Left ventricle myocardium superior (tissue), 1 donor: ENCODE results near the gene ASB5. TPM values are rescaled to one million over a fixed set of nuclear protein-coding genes. Genes with fewer than 3 reads are reported as not detected.
"Not testable (repeated sequence)": the region's sequence is repeated elsewhere in the genome, so short reads cannot be mapped to it uniquely, and the experiment has no call there.

Experiments used
- ATAC-seq: fragments of 200-7000 bp; cut with Tn5 transposase; one replicate; pipeline ENCODE4 v1.9.1; 2020; ENCODE audit warnings: mild to moderate bottlenecking, moderate library complexity
- DNase-seq: peaks from one replicate; pipeline ENCODE4 v3.0.0-alpha.2; 2020
- intact Hi-C: fragments of 100-400 bp; cut with micrococcal nuclease; formaldehyde crosslinking; loops from one replicate; pipeline ENCODE4 v1.11.0; 2022
- total RNA-seq: library from RNA; stranded (reverse); fragmentation: NEBNext Ultra II Directional; extraction: Animal tissue kit (Norgen Biotek cat#: 25700); gene quantifications from one replicate; pipeline ENCODE4 v1.2.1, GENCODE V29; 2021
- donor health status: DM: no; HTN: yes; CAD: no; lungs with severe emphysema.

ASB5 gene
- total RNA-seq, 1 donor from 2014 or later: 3.1 TPM

DNA sequence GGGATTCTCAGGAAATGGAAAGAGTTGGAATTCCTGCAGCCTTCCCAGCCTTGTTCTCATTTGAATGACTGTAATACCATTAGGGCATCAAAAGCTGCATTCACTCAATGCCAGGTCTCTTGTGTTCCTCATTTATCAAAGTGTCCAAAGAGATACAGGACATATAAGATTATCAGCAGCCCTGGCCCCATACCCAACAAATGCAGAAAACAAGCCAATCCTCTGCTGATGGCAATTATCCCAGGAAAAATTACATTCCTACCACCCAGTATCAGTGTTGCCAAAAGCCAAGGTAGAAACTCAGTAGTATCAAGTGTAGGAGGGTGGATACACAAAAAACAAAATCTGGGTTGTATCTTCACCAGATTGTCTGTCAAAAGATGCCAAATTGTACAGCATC lies 18.5 kb upstream of the ASB5 start:
- DNase-seq (no peak), ATAC-seq (no peak)
- intact Hi-C loops: no loop called here

DNA sequence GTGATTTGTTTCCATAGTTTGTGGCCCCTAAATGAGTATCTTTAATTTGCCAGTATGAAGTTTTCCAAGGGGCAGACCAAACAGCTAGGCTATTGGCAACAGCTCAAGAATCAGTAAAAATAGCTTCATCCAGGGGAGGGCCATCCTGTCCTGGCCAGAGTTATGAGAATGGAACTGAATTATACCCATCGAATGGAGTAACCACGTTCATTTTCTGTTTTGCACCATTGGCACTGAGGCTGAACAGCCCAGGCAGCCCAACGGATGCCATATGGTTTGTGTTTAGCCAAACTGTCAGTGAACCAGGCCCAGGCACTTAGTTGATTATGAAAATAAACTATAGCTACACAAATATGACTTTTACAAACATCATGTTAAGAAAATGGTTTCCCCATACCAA lies 17.7 kb upstream of the ASB5 start:
- DNase-seq: no peak
- peak; percentile 70 for ATAC-seq
- intact Hi-C loops: no loop called here

DNA sequence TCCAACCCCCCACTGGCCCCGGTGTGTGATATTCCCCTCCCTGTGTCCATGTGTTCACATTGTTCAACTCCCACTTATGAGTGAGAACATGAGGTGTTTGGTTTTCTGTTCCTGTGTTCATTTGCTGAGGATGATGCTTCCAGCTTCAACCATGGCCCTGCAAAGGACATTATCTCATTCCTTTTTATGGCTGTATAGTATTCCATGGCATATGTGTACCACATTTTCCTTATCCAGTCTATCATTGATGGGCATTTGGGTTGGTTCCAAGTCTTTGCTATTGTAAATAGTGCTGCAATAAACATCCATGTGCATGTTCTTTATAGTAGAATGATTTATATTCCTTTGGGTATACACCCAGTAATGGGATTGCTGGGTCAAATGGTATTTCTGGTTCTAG lies 10.5 kb upstream of the ASB5 start:
- ATAC-seq, DNase-seq, intact Hi-C loops: not testable (repeated sequence)

DNA sequence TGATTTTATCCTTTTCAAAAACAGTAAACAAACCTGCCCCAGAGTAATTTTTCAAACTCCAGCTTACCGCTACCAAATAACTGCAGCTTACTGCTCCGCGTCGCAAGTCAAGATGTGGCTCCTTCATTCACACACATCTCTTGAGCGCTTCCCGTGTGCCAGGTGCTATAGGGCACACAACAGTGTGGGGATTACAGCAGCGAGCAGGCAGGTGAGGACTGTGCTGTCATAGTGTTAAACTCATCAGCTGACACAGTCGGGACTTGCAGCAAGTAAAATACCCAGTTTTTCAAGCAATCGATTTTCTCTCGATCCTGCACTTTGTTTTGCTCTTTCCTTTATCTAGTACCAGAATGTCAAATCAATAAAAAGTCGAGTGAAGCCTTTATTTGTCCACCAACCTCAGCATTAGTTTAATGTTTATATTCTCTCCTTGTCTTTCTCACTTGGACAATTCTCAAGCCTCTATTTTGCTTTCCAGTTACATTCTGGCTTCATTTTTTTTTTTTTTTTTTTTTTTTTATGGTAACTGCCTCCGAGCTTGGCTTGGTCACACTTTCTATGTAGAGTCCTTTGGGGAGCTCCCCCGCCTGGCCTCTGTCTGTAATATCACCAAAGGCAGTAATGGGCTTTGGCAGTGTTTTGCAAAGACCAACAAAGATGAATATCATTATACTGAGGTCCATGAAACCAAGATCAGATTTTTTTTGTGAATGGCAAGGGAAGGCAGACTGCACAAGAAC lies 8.3 kb upstream of the ASB5 start:
- ATAC-seq (peak; percentile 84), DNase-seq (peak; percentile 65)
- intact Hi-C loops: no loop called here

DNA sequence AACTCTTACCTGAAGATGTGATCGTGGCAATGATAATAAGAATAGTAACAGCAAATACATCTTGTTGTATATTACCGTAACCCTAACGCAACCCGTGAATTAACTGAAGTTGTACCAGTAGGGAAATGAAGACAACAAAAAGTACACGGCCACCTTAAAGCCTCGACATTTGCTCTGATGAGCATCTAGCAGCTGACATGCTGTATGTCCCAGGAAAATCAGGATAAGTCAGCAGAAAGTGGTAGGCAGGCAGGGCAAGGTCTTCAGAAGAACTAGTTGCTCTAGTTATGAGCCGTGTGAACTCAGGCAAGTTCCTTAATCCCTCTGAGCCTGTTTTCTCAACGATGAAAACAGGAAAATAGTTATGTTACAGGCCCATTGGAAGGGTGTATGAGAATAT lies 7.7 kb upstream of the ASB5 start:
- no peak for DNase-seq
- intact Hi-C loops: no loop called here
- ATAC-seq: no peak

DNA sequence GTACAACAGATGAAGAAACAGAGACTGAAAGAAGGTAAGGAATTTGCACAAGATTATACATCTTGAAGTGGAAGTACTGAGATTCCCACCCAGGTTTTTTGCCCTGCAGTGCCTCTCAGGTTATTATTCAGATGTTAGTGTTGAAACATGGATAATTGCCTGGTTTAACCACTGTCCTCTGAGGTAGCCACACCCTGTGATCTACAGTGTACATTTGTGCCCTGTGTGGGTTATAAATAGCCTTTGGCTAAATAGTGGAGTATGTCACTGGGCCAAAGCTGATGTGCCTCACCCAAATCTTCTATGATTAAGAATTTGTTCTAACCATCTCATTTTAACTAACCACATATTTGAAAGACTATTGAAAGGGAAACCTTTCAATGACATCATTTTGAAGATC lies 5.4 kb upstream of the ASB5 start:
- ATAC-seq (peak; percentile 85), DNase-seq (no peak)
- intact Hi-C loops: no loop called here

DNA sequence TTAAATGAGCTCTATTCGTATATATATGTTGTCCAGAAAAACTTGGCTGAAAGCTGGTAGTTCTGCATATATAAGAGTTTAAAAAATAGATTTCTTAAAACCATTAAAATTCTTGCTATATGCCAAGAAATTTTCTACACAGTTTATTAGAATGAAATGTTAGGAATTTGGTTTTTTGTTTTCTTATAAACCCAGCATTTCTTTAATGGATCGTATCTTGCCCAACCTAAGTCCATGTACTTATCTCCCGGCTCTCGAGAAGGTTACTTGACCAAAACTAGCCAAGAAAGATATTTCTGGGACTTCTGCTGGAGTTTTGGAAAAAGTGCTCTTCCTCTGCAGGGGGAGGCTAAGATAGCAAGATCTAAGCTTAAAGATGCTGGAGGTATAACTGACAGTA lies 4.7 kb upstream of the ASB5 start:
- no peak for ATAC-seq
- no peak for DNase-seq
- intact Hi-C loops: no loop called here

DNA sequence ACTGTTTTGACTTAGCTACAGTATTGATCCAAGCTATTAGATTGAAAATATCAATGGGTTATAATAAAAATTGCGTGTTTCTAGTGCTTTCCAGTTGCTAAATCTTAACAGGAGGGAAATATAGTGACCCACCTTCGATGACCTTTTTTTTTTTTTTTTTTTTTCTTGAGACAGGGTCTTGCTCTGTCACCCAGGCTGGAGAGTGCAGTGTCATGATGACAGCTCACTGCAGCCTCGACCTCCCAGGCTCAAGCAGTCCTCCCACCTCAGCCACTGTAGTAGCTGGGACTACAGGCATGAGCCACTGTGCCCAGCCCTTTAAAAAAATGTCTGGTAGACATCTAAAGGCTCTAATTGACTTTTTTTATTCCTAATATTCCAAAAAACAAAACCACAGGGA lies 3.8 kb upstream of the ASB5 start:
- DNase-seq (no peak), ATAC-seq (no peak)
- intact Hi-C loops: no loop called here

DNA sequence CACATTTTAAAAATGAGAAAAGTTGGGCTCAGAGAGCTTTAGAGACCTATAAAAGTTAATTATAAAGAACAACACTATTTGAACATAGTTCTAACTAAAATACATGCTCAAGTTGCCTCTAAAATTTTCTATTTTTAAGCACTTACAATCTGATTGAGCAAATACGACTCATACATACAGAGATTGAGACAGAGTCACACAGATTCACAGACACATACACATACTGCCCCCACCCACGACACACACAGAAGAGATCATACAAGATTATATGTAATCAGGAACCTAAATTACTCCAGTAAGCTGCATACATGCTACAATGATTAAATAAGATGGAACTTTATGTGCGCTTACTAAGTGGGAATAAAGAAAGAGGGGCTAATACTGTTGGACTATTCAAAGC lies 2.7 kb upstream of the ASB5 start:
- no peak for ATAC-seq
- DNase-seq: no peak

DNA sequence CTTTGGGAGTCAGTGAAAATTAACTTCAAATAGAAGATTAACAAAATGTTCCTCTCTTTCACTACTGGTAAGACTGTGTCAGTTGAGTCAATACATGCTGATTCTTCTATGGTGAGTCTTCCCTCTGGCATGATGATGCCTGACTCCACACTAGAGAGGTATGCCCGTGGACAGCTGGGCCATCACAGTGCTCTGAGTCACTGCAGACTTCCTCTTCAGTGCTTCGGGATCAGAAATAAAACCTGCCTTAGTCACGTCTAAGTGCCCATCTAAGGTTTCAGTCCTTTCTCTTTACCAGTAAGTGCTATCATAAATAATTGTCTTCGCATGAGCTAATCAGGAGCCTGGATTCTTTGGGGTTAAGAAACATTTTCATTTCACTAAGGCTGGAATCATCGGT lies 1.6 kb upstream of the ASB5 start:
- ATAC-seq: no peak
- intact Hi-C loops: no loop called here

More for the DNA sequence above, 2.7 kb upstream of the ASB5 start:
- intact Hi-C loops: no loop called here

DNA sequence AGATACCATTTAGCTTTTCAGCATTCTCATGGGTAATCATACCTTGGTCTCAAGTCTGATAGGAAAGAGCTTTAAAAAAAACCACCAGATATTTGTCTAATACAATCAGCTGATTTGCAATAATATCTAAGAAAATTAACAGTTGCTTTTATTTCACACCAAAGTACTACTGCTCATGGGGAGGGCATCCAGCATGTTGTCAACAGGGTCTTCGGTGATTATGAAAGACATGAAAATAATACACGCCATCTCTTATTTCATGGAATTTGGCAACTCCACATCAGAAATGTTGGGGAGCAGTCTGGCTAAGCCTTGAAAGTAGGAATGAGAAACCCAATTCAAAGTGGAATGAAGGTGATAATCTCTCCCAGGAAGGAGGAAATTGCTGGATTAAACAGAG lies 3.0 kb downstream of the ASB5 start:
- intact Hi-C loops: no loop called here
- ATAC-seq: no peak
- DNase-seq: no peak

More for the DNA sequence above, 1.6 kb upstream of the ASB5 start:
- DNase-seq: no peak

DNA sequence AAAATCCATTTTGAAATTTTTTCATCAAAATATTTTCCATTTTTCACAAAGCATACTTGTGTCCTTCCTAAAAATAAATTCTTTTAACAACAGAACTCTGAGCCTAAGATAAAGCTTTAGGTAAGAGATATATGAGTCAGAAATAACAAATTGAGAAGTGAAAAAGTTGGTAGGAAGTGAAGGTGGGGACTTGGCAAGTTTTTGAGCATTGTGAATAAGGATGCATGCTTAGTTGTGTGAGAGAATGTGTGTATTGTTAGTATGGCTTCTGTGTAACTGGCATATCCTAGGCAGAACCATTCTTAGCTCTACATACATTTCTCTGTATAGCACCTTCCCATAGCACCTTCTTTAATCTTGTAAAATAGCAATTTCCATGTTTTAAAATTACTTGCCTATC lies 6.8 kb downstream of the ASB5 start:
- intact Hi-C loops: no loop called here
- DNase-seq: no peak
- no peak for ATAC-seq

DNA sequence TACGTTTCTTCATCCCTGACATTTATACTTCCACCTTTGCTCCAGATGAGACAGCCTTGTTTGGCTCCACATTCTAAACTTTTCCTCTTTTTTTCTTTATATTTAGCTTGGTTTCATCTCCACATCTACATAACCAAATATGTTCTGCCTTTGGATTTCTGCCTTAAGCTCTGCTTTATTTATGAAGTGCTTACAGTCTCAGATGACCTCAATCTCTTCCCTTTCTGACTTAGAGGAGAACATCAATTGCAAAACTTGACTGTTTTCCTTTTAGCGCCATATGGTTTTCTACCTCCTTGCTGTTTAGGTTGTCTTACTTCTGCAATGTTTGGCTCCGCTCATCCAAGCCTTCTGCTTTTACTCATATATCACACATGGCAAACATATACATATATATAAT lies 7.5 kb downstream of the ASB5 start:
- ATAC-seq: no peak
- intact Hi-C loops: no loop called here
- no peak for DNase-seq

DNA sequence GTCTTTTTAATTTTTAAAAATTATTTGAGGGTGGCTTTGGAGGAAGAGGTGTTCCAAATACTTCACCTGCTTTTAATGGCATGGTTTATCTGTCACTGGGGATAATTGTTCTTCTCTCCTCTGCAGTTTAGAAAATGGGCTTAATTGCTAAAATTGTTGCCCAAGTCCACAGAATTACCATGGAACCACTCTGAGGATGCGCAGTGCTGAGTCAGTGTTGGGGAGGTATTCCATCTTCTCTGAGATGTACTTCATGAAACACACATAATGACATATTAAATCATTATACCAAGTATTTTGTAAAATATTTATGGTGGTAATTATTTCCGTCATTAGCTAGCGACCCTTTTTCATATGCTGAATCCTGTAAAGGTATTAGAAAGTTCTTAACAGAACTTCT lies 8.0 kb downstream of the ASB5 start:
- DNase-seq (no peak), ATAC-seq (no peak)
- intact Hi-C loops: no loop called here

DNA sequence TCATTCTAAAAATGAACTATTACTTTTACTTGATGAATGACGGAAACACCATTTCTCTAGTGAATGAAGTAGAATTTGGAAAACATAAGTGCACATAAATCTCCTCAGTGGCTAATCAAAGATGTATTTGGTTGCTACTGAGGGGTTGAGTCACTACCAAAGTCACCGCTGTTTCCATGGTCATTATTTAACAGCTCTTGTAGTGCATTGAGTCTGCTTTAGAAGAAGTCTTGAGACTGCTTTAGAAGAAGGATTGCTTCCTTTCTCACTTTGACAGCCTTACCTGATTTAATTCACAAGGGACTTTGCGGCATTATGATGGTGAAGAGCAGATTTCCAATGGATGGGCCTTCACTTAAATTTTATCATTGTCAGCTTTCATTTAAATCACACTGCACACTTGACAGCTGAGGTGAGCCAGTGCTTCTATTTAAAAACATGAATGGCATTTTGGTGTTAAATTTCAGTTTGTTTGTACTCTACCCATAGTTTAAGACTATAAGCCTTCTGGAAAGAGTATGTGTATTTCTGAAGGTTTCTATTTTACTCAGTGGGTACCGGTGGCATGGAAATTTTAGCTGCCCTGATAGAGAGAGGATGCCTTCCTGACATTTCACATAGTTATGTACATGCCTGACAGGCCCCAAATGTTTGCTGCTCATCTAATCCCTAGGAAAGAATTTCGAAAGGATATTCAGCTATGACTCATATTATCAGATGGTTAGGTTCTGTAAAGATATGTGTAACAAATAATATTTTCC lies 9.5 kb downstream of the ASB5 start:
- ATAC-seq (no peak), DNase-seq (no peak)
- intact Hi-C loops: no loop called here

DNA sequence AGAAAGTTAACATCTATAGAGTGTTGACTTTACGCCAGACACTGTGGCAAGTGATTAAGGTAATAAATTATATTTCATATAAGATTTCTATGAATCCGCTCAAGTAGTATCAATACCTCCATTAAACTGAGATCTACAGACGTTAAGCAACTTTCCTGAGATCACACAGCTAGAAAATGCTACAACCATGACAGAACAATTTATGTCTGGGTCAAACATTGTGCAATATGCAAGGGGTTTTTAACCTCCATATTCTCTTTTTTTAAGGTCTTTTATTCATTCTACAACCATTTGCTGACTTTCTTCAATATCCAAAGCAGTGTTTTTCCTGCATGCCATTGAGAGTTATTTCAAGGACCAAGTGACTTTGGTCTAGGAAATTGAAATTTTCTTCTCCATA lies 10.9 kb downstream of the ASB5 start:
- intact Hi-C loops: no loop called here

DNA sequence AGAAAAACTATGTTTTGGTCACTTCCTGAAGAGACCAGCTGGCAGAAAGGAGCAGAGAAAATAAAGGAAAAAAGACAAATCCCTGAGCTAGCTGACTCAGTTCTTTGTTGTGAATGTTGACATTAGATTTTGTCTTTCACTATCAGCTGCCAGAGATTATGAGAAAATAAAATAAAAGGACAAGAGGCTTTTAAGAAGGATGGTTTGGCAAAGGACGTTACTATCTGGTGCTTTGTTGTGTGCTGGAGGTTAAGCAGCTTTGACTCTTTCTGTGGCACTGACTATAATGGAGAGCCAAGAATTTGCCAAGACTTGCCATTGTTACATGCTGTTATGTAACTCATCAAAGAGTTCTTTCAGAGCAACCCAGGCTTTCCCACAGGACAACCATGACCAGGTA lies 12.1 kb downstream of the ASB5 start:
- no peak for DNase-seq
- intact Hi-C loops: no loop called here
- no peak for ATAC-seq

More for the DNA sequence above, 10.9 kb downstream of the ASB5 start:
- DNase-seq (no peak), ATAC-seq (no peak)

DNA sequence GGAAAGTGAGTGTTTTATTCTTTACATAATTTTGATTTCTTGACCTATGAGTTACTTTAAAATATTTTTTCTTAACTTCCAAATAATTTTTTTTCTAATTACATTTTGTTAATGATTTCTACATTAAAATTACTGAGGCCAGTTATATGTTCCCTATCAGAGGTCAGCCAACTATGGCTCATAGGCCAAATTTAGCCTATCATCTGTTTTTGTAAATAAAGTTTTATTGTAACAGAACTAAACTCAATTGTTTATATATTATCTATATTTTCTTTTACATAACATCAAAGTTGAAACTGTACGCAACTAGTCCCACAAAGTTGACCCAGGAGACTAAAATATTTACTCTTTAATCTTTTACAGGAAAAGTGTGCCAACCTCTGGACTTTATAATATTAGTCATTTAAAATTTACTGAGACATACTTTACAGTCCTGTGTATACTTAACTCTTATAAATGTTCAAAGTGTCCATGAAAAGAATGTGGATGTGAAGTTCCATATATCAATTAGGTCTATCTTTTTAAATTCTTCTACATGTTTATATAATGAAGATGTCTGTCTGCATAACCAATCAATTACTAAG lies 26.2 kb downstream of the ASB5 start:
- ATAC-seq: no peak
- DNase-seq: no peak
- intact Hi-C loops: no loop called here

DNA sequence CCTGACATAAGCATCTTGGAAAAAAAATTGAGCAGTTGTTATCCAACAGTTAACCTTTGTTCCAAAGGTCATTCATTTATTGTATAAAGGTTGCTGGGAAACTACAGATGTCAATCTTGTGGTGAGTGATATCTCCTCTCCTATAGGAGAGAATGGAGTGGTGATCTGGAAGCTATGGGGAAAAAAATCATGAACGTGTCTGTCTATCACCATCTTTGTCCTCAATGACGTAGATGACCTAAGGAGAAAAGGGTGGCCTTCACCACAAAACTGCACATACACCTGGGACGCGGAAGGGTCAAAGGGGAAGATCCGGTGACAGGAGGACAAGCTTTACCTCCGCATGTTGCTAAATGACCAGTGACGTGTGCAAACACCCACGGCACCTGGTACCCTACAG lies 27.3 kb downstream of the ASB5 start:
- no peak for ATAC-seq
- no peak for DNase-seq
- intact Hi-C loops: no loop called here

DNA sequence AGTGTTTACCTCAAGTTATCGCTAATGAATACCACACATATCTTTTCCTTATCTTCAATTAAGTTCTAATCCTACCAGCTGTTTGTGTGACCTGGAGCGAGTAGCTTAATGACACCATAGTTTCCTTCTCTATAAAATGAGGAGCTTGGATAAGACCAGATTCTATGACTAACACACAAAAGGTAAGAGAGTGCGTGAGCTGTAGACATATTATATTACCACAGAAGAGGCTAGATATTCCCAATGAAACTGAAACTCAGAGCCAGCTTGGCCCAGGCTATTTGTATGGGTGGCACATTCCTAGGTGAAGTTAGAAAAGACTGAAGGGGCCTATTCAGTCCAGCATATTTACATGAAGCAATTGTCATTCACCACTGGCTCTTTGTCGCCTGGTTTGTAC lies 30.2 kb downstream of the ASB5 start:
- ATAC-seq (peak; percentile 22), DNase-seq (no peak)
- intact Hi-C loops: no loop called here

DNA sequence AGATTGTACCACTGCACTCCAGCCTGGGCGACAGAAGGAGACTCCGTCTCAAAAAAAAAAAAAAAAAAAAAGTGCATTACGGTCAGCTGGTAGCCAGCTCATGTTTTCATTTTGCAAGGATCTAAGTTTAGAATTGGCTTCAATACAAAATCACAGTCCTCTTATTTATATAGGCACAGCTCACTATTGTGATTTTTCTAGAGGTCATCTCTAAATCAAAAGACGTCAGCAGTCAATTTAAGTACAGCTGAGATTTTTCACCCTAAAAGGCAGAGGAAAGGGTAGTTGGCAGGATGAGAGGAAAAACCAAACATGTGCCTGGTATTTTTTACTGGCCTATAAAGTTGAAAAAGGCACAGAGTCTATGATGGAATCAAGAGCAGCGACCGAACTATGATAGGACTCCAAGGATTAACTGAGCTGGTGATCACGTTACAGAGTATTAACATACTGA lies 30.8 kb downstream of the ASB5 start:
- intact Hi-C loops: no loop called here
- DNase-seq: no peak
- peak; percentile 86 for ATAC-seq
